ENCODE measurements around the gene FKBP9.
"Not testable (repeated sequence)": the region's sequence is repeated elsewhere in the genome, so short reads cannot be mapped to it uniquely, and the experiment has no call there.

Gene FKBP9

DNA sequence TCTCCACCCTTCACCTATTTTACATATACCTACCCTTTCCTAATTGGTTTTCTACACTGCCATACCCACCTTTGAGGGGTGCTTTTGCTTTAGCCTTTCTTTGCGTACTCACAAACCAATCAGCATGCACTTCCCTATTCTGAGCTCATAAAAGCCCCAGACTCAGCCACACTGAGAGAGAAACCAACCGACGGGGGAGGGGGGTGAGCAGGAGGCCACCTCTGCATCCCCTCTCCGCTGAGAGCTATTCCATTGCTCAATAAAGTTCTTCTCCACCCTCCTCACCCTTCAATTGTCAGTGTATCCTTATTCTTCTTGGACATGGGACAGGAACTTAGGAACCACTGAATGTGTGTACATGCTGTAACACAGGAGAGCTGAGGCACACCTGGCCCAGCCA, 9.0 kb upstream of the FKBP9 start:
- DNase-seq (ENCODE audit: low read depth), result no peak

DNA sequence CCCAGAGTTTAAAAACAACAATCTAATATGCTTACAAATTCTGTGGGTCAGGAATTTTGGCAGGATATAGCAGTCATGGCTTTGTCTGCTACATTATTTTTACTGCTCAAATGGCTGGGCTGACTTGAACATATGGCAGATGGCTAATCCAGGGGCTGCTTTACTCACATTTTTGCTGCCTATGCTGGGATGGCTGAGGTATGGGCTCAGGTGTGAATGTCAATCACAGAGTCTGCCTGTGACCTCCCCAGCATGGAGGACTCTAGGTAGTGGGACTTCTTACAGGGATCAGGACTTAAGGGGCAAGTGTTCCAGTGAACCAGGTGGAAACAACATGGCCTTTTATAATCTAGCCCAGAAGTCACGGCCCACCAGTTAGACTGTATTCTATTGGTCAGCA, 4.4 kb upstream of the FKBP9 start:
- DNase-seq (ENCODE audit: low read depth), result no peak

DNA sequence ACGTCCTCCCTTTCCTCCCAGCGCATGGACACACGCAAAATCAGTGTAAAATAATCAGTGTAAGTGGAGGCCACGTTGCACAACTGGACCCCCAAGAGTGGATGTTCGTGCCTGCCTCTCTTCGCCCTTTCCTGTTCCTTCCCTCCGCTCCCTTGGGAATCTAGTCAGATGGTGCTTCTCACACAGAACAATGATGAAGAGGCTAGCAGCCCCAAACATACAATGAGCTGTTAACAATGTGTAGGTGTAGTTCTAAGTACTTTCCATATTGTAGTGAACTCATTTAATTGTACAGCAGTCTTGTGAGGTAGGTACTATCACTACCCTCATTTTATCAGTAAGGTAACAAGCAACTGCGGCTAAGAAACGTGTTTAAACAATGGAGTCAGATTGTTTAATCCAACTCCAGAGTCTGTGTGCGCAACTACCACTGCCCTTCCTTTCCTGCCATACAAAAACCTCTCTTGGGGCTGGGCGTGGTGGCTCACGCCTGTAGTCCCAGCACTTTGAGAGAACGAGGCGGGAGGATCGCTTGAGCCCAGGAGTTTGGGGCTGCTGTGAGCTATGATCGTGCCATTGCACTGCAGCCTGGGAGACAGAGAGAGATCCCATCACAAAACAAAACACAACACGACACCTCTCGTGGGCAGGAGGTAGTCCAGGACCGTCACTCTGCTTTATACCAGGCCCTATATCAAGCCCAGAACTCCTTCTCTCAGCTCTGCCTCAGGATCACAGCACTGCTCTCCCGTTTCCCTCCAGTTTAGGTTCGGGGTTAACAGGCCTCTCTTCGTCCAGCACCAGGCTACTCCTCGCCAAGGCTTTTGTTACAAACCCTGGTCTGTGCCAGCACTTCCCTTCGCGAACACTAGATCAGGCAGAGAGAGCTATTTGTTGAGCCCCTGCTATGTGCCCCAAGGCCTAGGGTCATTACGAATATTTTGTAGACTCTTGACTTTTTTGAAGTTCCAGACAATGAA, 1.1 kb downstream of the FKBP9 start:
- DNase-seq (ENCODE audit: low read depth), result peak; percentile 70

DNA sequence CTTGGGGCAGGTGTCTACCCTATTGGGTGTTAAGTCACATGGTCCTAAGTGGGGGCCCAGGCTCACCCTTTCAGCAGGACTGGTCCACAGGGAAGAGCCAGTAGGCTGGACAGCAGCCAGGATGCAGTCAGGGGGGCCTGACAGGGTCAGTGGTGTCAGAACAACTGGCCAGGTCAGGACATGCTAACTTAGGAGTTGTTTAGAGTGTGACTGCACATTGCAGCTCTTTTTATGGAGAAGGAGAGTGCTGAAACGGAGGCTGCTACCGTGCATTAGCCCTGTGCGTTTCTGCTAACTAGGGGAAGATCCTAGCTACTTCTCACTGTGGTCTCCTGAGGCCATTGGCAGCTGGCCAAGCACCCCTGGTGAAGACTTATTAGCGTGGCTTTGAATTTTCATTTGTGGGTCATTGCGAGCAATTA, 6.7 kb downstream of the FKBP9 start:
- DNase-seq (ENCODE audit: low read depth), result peak; percentile 8

DNA sequence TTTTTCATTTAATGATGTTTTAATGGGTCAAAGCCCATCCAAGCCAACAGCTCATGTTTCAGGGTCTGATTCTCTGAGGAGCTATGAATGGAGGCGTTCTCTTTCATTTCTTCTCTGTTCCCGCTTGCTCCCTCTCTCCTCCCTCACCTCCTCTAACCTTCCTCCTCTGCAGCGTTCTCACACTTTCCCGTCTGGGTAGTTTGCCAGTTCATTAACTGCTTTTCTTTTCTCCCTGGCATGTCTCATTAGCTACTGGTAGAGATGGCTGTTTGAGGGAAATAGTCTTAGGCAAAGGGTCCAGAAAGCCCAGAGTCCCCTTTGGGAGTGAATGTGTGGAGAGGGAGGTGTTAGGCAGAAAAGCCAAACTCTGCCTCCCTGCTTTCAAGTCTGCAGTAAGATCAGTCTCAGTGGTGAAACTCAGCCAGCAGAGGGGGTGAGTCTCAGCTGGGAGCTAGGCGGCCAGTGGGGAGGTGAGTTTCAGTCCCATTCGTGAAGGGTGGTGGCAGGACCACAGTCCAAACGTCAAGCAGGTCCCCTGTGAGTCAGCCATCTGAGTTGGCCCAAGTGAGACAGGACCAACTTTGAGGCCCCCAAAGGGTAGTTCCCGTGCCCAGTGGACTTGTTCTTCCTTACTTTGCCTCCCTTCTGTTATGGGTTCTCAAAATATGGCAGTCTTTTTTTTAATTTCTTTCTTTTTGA, 7.4 kb downstream of the FKBP9 start:
- peak; percentile 18 for DNase-seq (ENCODE audit: low read depth)

DNA sequence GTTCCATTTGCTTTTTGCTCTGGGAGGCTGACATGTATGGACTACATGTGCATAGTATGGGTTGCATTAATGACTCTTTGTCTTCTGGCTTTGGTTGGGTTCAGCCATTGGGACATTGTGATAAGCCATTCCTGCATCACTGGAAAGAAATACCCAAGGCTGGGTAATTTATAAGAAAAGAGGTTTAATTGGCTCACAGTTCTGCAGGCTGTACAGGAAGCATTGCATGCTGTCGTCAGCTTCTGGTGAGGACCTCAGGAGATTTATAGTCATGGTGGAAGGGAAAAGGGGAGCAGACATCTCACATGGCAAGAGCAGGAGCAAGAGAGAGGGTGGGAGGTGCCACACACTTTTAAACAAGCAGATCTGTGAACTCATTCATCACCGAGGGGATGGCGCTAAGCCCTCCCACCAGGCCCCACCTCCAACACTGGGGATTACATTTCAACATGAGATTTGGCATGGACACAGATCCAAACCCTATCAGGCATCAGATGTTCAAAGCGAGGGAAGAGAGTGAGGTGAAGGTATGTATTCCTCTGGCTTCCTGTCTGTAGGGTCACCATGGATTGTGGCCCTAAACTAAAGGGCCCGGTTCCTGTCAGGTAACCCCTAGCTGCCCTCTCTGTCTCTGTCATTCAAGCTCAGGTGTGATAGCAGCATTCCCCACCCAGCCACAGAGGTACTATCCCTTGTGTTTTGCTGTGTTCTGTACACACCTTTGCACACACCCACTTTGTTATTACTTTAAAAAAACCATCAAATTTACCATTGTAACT, 9.4 kb downstream of the FKBP9 start:
- not testable (repeated sequence) for DNase-seq (ENCODE audit: low read depth)

DNA sequence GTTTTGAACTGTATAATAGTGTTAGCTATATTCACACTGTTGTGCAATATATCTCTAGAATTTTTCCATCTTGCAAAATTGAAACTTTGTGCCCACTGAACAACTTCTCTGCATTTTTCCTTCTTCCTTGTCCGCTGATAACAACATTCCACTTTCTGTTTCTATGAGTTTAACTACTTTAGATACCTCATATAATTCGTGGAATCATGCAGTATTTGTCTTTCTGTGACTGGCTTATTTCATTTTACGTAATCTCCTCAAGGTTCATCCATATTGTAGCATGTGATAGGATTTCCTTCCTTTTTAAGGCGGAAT, 10.0 kb downstream of the FKBP9 start:
- not testable (repeated sequence) for DNase-seq (ENCODE audit: low read depth)

DNA sequence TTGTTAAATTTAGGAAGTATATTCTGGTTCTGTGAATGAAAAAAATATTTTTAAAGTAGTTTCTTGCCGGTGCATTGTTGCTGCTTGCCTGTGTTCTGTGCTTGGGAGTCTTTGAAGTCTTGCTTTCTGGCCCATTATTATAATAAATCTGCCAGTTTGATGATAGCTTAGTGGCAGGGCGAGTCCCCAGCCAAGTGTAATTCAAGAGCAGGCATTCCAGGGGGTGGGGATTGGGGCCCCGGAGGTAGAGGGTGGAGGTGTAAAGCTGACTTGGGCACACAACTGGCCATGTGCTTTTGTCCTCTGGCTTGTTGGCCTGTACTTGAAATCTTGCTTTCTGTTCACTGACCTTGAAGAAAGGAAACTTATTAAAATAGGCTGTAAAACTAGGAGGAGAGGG, 14.7 kb downstream of the FKBP9 start:
- not testable (repeated sequence) for DNase-seq (ENCODE audit: low read depth)

DNA sequence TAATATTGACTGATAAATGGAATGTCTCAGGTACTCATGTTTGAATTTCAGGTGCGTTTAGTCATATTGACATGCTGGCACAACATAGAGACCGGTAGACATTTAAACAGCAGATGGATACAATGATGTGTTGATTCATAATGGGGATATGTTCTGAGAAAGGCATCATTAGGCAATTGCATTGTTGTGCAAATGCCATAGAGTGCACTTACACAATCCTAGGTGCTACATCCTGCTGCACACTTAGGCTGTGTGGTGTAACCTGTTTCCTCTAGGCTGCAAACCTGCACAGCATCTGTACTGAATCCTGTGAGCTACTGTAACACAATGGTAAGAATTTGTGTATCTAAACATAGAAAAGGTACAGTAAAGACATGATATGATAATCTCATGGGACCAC, 19.9 kb downstream of the FKBP9 start:
- peak; percentile 8 for DNase-seq (ENCODE audit: low read depth)

DNA sequence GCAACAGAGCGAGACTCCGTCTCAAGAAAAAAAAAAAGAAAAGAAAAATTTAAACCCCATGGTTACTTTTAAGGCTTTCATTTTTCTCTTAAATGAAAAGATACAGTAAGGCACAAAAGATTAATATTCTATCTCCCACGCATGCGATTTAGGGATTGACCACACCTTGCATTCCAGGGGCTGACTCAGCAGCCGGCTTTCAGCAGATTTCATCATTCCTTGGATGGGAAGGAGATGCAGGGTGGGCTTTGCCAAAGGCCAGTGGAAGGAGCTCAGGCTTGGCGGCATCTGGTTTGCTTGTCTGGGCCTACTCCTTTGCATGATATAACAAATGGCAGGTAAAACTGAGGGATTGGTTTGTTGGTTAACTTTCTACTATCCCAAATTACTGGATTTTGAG, 22.0 kb downstream of the FKBP9 start:
- peak; percentile 86 for DNase-seq (ENCODE audit: low read depth)

DNA sequence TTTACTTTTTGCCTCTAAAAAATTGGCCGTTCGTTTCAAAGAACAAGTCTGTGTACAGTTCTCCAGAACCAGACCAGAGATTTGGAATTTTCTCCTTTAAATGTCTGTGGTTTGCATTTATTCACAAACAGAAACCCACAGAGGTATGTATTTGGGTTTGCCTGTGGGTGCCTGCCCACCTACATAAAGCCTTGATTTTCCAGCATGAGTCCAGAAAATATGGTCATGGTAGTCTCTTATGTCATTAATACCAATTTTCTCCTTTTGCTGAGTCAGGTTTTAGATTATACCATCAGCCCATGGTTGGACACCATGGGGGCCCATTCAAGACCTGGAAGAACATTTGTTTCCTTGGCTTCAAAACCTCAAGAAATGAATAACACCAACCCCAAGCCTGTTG, 22.7 kb downstream of the FKBP9 start:
- DNase-seq (ENCODE audit: low read depth), result peak; percentile 11

DNA sequence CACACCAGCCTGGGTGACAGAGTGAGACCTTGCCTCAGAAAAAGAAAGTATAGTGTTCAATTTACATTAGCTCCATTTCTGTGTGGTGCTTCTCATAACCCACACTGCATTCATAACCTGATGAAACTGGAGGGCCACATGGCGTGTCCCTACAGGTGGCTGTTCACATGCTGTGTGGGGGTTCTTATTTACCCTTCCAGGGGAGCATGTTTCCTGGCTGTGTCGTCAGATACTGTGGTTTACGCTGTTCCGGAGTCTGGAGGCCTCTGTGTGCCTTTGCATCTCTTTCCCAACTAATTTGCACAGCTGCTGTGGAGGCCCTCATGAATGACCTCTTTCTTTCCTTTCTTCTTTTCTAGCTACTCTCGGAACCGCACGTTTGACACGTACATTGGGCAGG, 30.9 kb downstream of the FKBP9 start:
- DNase-seq (ENCODE audit: low read depth), result not testable (repeated sequence)

DNA sequence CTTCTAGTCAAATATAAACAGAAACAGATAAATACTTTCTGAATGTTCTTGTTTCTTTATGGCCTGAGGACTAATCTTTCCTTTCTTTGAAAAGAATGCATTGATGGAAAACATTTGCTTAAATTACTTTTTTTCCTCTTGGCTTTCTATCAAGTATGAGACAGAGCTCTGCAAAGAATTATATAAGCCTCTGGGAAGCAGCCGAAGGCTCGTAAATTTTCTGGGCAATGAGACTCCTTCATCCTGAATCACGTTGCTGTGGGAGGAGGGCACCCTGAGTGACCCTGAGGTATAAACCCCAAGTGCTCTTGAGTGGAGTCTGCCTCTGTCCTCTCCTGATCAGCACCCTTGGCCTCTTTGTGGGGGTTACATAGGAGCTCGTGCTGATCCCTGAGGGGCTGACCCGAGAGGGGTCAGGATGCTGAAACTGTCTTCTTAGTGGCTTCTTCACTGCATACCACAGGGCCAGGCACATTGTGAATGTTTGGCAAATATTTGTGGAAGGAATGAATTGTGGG, 33.9 kb downstream of the FKBP9 start:
- peak; percentile 93 for DNase-seq (ENCODE audit: low read depth)

DNA sequence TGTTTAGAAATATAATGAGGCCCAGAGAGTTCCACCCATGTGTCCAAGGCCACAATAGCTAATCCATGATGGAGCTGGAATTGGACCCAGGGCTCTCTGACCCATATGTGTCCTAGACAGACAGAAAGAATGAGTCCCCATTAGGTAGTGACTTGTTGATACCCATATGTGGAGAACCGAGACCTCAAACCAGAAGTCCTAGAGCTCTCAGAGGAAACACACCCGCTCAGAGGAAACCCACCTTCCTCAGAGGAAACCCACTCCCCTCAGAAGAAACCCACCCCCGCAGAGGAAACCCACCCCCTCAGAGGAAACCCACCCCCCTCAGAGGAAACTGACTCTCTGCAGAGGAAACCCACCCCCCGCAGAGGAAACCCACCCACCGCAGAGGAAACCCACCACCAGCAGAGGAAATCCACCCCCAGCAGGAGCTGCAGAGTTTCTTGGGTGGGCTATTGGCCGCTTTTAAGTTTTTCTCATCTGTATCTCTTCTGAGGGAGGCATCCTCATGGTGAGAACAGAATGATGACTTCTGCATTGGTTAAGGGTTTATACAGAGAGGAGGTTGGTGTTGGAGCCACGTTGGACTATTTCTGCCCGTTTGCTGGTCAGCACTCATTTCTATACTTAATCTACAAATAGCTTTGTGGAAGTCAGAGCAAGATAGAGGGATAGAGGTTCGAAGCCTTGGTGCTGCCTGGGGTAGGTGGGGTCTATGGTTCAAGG, 34.9 kb downstream of the FKBP9 start:
- not testable (repeated sequence) for DNase-seq (ENCODE audit: low read depth)

DNA sequence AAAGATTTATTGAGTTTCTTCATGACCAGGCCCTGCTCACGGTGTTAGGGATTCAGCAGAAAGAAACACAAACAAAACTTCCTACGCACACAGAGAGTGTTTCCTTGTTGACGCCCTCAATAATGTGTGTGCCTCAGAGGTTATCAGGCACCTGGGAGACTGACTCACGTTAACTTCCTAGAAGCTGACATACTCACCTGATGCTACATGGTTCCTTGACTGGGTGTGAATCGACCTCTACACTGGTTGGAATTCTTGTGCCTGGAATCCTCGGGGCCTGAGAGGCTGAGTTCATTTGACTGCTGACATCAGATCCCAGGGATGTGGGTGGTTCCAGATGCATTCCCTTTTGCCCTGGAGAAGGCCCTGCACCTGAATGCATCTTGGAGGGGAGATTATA, 35.5 kb downstream of the FKBP9 start:
- DNase-seq (ENCODE audit: low read depth), result peak; percentile 11

DNA sequence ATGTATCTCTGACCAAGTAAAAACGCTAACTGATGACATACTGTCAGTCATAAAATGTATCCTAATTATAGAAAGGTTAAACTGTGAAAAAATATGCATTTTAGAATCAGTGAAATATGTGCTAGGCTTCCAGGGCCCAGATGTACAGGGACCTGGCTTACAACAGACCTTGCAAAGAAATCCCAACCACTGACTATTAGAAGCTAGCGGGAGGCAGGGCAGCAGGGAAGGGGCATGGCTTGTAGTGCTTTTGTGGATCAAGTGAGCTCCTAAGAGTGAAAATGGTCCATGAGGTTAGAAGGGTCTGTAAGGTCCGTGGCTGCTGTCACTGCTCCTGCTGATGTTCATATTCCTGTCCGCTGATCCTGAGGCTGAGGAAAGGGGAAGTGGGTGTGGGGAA, 40.7 kb downstream of the FKBP9 start:
- peak; percentile 21 for DNase-seq (ENCODE audit: low read depth)

DNA sequence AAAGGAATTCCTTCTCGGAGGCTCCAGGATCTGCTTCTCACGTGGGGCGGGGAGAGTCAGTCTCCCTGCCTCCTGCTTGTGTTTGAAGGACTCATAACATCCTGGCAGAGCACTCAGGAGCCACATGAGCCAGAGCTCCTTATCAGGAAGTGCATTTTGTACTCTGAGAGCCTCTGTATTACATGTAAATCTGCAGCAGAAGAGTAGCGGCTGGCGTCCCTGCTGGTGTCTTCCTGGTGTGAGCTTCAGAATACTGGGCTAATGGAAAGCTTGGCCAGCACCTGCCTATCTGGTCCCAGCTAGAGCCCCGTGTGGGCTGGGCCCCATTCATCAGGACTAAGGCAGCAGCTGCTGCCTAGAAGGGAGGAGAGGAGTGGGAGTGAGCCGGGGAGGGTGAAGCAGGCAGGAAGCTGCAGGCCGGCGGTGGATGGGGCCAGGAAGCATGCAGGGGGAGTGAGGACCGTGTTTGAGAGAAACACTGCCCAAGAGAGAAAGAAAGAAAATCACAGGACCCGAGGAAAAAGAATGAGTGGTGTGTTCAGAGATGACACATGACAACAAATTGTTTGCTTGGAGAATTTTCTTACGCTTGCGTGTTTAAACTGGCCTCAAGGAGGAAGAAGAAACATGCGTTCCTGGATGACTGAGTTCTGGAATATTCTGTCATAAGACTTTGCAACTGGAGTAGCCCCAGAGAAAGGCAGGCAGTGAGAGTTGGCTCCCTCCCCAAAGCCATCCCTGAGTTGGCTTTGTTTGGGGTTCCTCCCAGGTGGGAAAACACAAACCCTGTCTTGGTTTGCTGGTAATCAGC, 41.3 kb downstream of the FKBP9 start:
- peak; percentile 93 for DNase-seq (ENCODE audit: low read depth)

DNA sequence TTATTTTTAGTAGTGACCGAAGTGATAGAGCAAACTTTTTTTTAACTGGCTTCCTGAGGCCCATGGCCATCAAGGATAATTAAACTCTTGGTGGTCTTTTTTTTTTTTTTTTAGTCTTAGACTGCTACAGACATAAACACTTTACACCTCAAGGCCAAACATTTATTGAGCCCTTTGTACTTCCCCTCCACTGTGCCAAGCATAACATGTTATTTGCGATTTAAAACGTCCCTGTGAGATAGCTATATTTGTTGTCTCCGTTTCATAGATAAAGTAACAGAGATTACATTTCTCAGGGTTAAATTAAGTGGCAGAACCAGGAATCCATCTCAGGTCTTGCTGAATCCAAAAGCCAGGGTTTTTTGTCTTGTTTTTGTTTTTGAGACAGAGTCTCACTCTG, 42.1 kb downstream of the FKBP9 start:
- not testable (repeated sequence) for DNase-seq (ENCODE audit: low read depth)

DNA sequence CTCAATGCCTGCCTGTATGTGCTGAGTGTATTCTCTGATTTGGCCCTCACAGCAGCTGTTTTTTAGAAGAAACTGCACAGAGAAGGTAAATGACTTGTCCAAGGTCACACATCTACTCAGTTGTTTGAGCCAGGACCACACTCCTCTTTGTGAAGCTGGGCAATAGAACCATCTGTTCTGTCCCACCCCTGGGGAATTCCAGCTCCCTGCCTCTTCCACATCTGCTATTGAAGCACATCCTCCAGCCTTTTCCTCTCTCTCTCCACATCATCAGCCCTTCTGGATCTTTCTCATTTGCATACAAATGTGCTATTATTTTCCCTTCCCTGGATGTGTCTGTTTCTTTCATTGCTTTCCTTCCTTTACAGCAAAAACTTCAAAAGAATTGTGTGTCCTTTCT, 45.9 kb downstream of the FKBP9 start:
- not testable (repeated sequence) for DNase-seq (ENCODE audit: low read depth)

DNA sequence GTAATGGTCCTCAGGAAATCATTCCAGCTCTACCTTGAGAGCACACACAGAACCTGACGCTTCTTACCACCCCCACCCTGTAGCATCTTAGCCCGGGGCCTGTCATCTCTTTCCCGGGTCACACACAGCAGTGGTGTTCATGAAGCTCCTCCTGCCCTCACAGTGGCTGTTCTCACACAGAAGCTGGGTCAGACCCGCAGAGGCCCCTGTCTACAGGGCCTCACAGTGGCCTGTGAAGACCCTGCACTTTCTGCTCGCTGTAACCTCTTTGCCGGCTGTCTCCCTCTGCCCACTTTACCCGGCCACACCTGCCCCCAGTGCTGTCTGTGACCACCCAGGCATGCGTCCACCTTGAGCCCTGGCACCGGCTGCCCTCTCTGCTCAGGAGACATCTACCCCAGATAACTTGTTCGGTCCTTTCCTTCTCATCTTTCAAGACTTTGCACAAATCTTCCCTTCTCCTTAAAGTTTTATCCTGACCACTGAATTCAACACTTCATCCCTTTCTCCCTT, 46.9 kb downstream of the FKBP9 start:
- DNase-seq (ENCODE audit: low read depth), result not testable (repeated sequence)

Data from EH (cell line).